SH-SY5Y (cell line): Measurements from ENCODE around the gene TNXB.

Source experiments
- GATA2 ChIP-seq: IDR thresholded peaks from 2 replicates; pipeline ENCODE4 v1.6.1; 2011; ENCODE audit warnings: mild to moderate bottlenecking, low read depth, low read length
- GATA3 ChIP-seq: IDR thresholded peaks from 2 replicates; pipeline ENCODE4 v1.6.1; 2011; ENCODE audit warnings: low read depth, mild to moderate bottlenecking, low read length, moderate library complexity

DNA sequence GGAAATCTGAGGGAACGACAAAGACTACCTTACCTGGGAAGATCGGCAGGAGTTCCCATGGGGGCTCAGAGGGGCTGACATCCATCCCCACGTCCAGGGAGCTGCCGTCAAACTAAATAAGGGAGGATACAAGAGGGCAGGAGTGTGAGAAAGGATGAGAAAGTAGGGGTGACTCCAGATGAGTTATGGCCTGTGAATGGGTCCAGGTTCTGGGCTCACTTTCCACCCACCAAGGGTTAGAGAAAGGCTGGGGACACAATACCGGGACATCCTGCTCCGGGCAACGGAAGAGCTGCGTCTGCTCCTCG lies 18.2 kb upstream of the TNXB start:
- TF ChIP-seq GATA3: no peak
- TF ChIP-seq GATA2: no peak
